Measurements from ENCODE around the gene PIK3R4.

Gene PIK3R4

GRCh38 chr3:130770644-130771043 is 24.0 kb upstream of the PIK3R4 start:
- no peak for FAIRE-seq
- TF ChIP-seq POLR2AphosphoS5 (IDR thresholded peaks at IDR 0.05; ENCODE audit: low read depth, low read length) (no peak), POLR2A (IDR thresholded peaks at IDR 0.05; ENCODE audit: low read depth, low read length) (no peak), TAF1 (IDR thresholded peaks at IDR 0.05; ENCODE audit: borderline replicate concordance, low read depth, low read length) (no peak)

GRCh38 chr3:130761730-130762311 is 15.2 kb upstream of the PIK3R4 start:
- DNase-seq (ENCODE audit: insufficient read length) (no peak), FAIRE-seq (no peak)
- TF ChIP-seq TAF1 (IDR thresholded peaks at IDR 0.05; ENCODE audit: borderline replicate concordance, low read depth, low read length): no peak

More at GRCh38 chr3:130770644-130771043, 24.0 kb upstream of the PIK3R4 start:
- DNase-seq (ENCODE audit: insufficient read length): no peak

- DNase-seq (ENCODE audit: insufficient read length) (no peak), FAIRE-seq (no peak)
- TF ChIP-seq POLR2AphosphoS5 (IDR thresholded peaks at IDR 0.05; ENCODE audit: low read depth, low read length) (no peak), TAF1 (IDR thresholded peaks at IDR 0.05; ENCODE audit: borderline replicate concordance, low read depth, low read length) (no peak), POLR2A (IDR thresholded peaks at IDR 0.05; ENCODE audit: low read depth, low read length) (no peak)
Observed at GRCh38 chr3:130760922-130761321, 14.3 kb upstream of the PIK3R4 start.

DNA sequence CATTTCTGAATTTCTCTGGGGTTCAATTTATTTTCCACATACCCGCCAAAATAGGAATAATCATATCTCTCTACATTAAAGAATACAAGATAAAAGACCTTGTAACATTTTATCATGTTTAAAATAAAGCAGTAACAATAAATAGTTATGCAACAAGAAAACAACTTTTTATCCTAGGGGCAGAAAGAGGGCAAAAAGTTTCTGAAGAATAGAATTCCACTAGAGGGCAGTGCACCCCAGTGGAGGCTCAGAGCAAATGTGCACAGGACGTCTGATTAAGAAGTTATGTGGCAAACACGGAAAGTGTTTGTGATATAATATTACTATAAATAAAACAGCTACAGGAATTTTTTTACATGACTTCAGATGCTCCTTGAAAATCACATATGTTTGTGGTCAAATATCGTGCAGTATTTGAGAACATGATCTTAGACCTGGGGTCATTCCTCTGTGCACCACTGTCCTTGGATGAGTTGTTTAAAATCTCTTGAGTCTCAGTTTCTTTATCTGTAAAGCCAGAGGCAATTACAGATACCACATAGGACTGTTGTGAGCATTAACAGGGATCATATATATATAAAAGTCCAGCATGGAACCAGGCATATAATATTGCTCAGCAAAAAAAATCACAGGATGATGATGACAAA is 13.2 kb upstream of the PIK3R4 start:
- FAIRE-seq: peak; percentile 77
- TF ChIP-seq POLR2AphosphoS5 (IDR thresholded peaks at IDR 0.05; ENCODE audit: low read depth, low read length): no peak
- TF ChIP-seq POLR2A (IDR thresholded peaks at IDR 0.05; ENCODE audit: low read depth, low read length): no peak
- no peak for TF ChIP-seq TAF1 (IDR thresholded peaks at IDR 0.05; ENCODE audit: borderline replicate concordance, low read depth, low read length)
- peak; percentile 25 for DNase-seq (ENCODE audit: insufficient read length)

GRCh38 chr3:130758624-130759369 is 12.2 kb upstream of the PIK3R4 start:
- no peak for DNase-seq (ENCODE audit: insufficient read length)
- no peak for TF ChIP-seq POLR2A (IDR thresholded peaks at IDR 0.05; ENCODE audit: low read depth, low read length)
- TF ChIP-seq TAF1 (IDR thresholded peaks at IDR 0.05; ENCODE audit: borderline replicate concordance, low read depth, low read length): no peak
- no peak for TF ChIP-seq POLR2AphosphoS5 (IDR thresholded peaks at IDR 0.05; ENCODE audit: low read depth, low read length)
- FAIRE-seq: peak; percentile 53

DNA sequence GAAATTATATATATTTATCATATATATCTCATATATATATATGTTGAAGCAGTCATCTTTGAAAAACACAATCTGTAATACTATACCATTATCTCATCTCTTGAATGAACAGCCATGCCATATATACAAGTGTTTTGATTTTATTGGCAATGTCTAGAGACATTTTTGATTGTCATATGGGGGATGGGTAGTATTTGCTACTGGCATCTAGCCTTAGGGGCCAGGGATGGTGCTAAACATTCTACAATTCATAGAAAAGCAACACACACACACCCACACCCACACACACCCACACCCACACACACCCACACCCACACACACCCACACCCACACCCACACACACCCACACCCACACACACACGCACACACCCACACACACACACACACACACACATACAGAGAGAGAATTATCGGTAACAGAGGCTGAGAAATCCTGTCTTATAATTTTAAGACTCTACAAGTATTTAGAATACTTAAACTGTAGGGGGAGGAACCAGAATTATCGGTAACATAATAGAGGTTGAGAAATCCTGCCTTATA is 11.1 kb upstream of the PIK3R4 start:
- no peak for TF ChIP-seq TAF1 (IDR thresholded peaks at IDR 0.05; ENCODE audit: borderline replicate concordance, low read depth, low read length)
- TF ChIP-seq POLR2A (IDR thresholded peaks at IDR 0.05; ENCODE audit: low read depth, low read length): no peak
- TF ChIP-seq POLR2AphosphoS5 (IDR thresholded peaks at IDR 0.05; ENCODE audit: low read depth, low read length): no peak
- DNase-seq (ENCODE audit: insufficient read length): no peak
- peak; percentile 67 for FAIRE-seq

- DNase-seq (ENCODE audit: insufficient read length) (no peak), FAIRE-seq (no peak)
- TF ChIP-seq POLR2A (IDR thresholded peaks at IDR 0.05; ENCODE audit: low read depth, low read length) (no peak), POLR2AphosphoS5 (IDR thresholded peaks at IDR 0.05; ENCODE audit: low read depth, low read length) (no peak), TAF1 (IDR thresholded peaks at IDR 0.05; ENCODE audit: borderline replicate concordance, low read depth, low read length) (no peak)
Observed at GRCh38 chr3:130755666-130756065, 9.0 kb upstream of the PIK3R4 start.

- DNase-seq (ENCODE audit: insufficient read length): no peak
- TF ChIP-seq POLR2A (IDR thresholded peaks at IDR 0.05; ENCODE audit: low read depth, low read length): no peak
- no peak for TF ChIP-seq TAF1 (IDR thresholded peaks at IDR 0.05; ENCODE audit: borderline replicate concordance, low read depth, low read length)
- no peak for TF ChIP-seq POLR2AphosphoS5 (IDR thresholded peaks at IDR 0.05; ENCODE audit: low read depth, low read length)
- no peak for FAIRE-seq
Observed at GRCh38 chr3:130748981-130749380, 2.4 kb upstream of the PIK3R4 start.

GRCh38 chr3:130748467-130748861 is 1.8 kb upstream of the PIK3R4 start:
- DNase-seq (ENCODE audit: insufficient read length) (no peak), FAIRE-seq (no peak)
- TF ChIP-seq POLR2A (IDR thresholded peaks at IDR 0.05; ENCODE audit: low read depth, low read length): no peak
- TF ChIP-seq POLR2AphosphoS5 (IDR thresholded peaks at IDR 0.05; ENCODE audit: low read depth, low read length): no peak
- no peak for TF ChIP-seq TAF1 (IDR thresholded peaks at IDR 0.05; ENCODE audit: borderline replicate concordance, low read depth, low read length)

DNA sequence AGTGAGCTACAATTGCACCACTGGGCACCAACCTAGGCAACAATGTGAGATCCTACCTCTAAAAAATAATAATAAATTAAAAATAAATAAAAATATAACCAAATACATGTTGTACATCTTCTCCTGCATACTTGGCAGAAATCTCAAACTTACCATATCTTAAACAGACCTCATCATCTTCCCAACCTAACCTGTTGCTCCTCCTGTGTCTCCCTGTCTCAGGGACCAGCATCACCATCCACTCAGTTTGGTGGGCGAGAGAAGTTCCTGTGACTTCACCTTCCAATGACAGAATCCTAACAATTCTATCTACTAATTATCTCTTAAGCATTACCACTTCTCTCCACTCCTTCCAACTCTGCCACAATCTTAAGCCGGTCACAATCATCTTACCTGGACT is 3.3 kb downstream of the PIK3R4 start:
- no peak for TF ChIP-seq POLR2AphosphoS5 (IDR thresholded peaks at IDR 0.05; ENCODE audit: low read depth, low read length)
- no peak for TF ChIP-seq POLR2A (IDR thresholded peaks at IDR 0.05; ENCODE audit: low read depth, low read length)
- TF ChIP-seq TAF1 (IDR thresholded peaks at IDR 0.05; ENCODE audit: borderline replicate concordance, low read depth, low read length): no peak
- no peak for FAIRE-seq
- no peak for DNase-seq (ENCODE audit: insufficient read length)

DNA sequence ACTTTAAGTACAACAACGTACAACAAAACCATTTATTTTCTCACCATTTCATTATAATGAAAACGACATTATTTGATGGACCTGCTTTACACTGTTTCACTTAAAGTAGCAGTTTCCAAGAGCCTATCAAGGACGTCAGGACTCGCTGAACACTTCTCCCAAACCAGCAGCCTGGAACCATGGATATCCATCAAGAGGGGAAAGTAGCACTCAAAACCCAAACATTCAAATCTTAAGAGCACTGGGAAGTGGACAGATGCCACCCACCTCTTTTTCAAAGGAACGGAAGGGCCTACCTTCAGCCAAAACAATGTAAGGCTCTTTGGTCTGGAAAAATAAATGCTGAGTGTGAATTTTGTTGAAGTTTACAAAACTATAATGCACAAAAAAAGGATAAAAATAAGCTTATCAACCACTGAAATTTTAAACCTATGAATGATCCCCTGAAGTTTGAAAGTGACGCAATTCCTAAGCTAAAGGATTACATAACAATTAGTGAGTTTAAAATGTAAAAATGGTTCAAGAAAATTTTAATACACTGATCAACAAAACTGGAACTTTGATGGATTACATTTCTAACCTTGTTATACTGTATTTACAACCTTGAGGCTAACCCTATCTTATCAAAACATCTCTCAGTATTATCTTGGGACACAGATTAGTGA is 4.6 kb downstream of the PIK3R4 start:
- no peak for FAIRE-seq
- TF ChIP-seq POLR2A (IDR thresholded peaks at IDR 0.05; ENCODE audit: low read depth, low read length) (no peak), TAF1 (IDR thresholded peaks at IDR 0.05; ENCODE audit: borderline replicate concordance, low read depth, low read length) (no peak), POLR2AphosphoS5 (IDR thresholded peaks at IDR 0.05; ENCODE audit: low read depth, low read length) (no peak)
- no peak for DNase-seq (ENCODE audit: insufficient read length)

Measured in GM12892 (cell line).